Measurements from ENCODE around the gene GPNMB. TPM values are rescaled to one million over a fixed set of nuclear protein-coding genes. Genes with fewer than 3 reads are reported as not detected.
A peak's percentile ranks its signal among the peaks of the same experiment; 100 is the strongest.

The GPNMB gene
- polyA plus RNA-seq, 3 donors: 1.3 to 3.0 (median 1.5) TPM

DNA sequence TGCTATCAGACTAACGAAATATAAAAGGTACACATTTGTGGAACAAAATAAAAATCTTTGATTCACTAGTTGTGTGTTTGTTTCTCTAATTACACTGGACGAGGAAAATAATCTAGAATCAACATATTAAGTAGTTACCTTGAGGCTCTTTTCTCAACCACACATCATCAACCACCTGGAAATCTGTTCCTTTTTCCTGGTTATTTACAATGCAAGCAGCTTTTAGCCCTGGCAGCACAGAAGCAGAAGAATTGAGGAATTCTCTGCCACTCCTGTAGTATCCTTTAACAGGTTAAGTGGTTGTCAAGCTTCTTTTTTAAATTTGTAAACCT is 41.0 kb upstream of the GPNMB start:
- peak overlapping the region; percentile 73 to 93 for H3K27ac ChIP-seq (ENCODE audit: low read depth in 1 of 2, low read length in 2 of 2)
- H3K4me1 ChIP-seq (ENCODE audit: control insufficient read depth in 1 of 2, insufficient read depth in 2 of 2, low read length in 2 of 2): peaks cover 48 to 51% of the 10 kb centered on the region in 2 donors
- peak overlapping the region; percentile 84 for H2AFZ ChIP-seq (ENCODE audit: insufficient read depth, low read depth, low read length, poor library complexity, severe bottlenecking)
- no CpG with 5 or more reads among the region's 2 CpGs for WGBS (ENCODE audit: insufficient coverage)
- H3K36me3 Mint-ChIP-seq: peaks cover 25 to 32% of the 10 kb centered on the region in 2 donors
- peaks cover 47% of the 10 kb centered on the region for H3K4me1 Mint-ChIP-seq
- no peaks in the 10 kb centered on the region for H3K27me3 ChIP-seq (ENCODE audit: control insufficient read depth in 2 of 2, insufficient read depth in 2 of 2, low read length in 2 of 2)
- no peak for DNase-seq
- intact Hi-C loops (cut with micrococcal nuclease): loop anchor here in 1 of 2 donors (5.0 kb wide), 1 partner anchor 37 kb away; no protein-coding TSS in a partner anchor
- H3K27me3 Mint-ChIP-seq (ENCODE audit: low read depth in 3 of 3): peaks cover 8 to 21% (median 8%) of the 10 kb centered on the region in 3 donors
- H3K27ac Mint-ChIP-seq: peak overlapping the region in 4 of 7 donors; percentile 90 to 98 (median 94)
- H3K9ac ChIP-seq (ENCODE audit: insufficient read depth, low read length, poor library complexity, severe bottlenecking): peak overlapping the region; percentile 66
- H3K36me3 ChIP-seq (replicated peaks in 1 of 2; ENCODE audit: control insufficient read depth in 1 of 2, insufficient read depth in 2 of 2, low read length in 2 of 2): peaks cover 7 to 19% of the 10 kb centered on the region in 2 donors
- H4K20me1 ChIP-seq (ENCODE audit: insufficient read depth, low read length): no peaks in the 10 kb centered on the region
- peak overlapping the region; percentile 36 to 58 (median 38) for H3K4me3 ChIP-seq (replicated peaks in 1 of 3; ENCODE audit: low read depth in 2 of 3, low read length in 3 of 3)
- no peaks in the 10 kb centered on the region for H3K9me3 ChIP-seq (replicated peaks in 1 of 2; ENCODE audit: control insufficient read depth in 1 of 2, insufficient read depth in 1 of 2, low read length in 2 of 2)
- TF ChIP-seq, protein P1, sequence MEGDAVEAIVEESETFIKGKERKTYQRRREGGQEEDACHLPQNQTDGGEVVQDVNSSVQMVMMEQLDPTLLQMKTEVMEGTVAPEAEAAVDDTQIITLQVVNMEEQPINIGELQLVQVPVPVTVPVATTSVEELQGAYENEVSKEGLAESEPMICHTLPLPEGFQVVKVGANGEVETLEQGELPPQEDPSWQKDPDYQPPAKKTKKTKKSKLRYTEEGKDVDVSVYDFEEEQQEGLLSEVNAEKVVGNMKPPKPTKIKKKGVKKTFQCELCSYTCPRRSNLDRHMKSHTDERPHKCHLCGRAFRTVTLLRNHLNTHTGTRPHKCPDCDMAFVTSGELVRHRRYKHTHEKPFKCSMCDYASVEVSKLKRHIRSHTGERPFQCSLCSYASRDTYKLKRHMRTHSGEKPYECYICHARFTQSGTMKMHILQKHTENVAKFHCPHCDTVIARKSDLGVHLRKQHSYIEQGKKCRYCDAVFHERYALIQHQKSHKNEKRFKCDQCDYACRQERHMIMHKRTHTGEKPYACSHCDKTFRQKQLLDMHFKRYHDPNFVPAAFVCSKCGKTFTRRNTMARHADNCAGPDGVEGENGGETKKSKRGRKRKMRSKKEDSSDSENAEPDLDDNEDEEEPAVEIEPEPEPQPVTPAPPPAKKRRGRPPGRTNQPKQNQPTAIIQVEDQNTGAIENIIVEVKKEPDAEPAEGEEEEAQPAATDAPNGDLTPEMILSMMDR (IDR thresholded peaks at IDR 0.05): no peak
- H3K79me2 ChIP-seq (ENCODE audit: insufficient read depth, low read length): no peaks in the 10 kb centered on the region
- H3K4me2 ChIP-seq (replicated peaks; ENCODE audit: extremely low read depth, low read length, poor library complexity, severe bottlenecking): peak overlapping the region; percentile 78
- peak overlapping the region; percentile 73 to 84 for H3K4me3 Mint-ChIP-seq
- H3K9me3 Mint-ChIP-seq: peaks cover 0 to 3% (median 0%) of the 10 kb centered on the region in 7 donors

DNA sequence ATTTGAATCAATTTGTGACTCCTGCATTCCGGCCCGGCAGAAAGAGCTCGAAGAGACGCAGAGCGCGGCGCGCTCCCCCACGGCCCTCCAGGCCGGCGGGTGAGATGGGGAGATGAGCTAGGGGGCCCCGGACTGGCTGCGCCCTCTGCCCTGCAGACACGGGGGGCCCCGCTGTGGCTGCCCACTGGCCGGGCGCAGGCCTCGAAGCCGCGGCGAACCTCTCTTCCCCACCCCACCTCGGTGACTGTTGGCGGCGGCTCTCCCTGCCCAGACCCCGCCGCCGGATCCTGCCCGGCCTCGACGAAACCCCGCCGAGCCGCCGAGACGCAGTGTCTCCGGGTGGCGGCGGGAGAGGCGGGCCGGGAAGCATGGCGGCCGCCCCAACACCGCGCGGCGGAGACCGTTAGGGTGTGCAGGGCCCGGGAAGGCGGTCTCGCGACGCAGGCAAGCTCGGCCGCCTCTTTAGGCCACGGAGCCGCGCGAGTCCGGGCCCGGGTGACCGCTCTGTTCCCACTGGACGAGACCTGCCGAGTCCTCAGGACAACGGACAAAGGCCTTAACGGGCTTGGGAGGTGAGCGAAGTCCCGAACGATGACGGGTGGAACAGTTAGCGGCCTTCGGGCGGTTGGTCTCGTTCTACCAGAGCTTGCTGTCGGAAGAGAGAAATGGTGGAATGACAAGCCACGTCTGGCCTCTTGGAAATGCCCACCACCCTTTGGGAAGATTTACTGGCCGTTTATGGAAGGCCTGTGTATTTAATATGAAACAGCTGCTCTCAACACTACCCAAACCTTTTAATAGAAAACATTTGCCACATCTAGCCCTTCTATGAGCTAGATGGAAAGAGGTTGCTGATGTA is 40.4 kb upstream of the GPNMB start:
- H3K27ac Mint-ChIP-seq: peak overlapping the region; percentile 89 to 98 (median 93)
- Histone ChIP-seq H2AFZ (ENCODE audit: insufficient read depth, low read depth, low read length, poor library complexity, severe bottlenecking) (peak overlapping the region; percentile 84), H3K27me3 (ENCODE audit: control insufficient read depth in 2 of 2, insufficient read depth in 2 of 2, low read length in 2 of 2) (no peaks in the 10 kb centered on the region), H3K36me3 (replicated peaks in 1 of 2; ENCODE audit: control insufficient read depth in 1 of 2, insufficient read depth in 2 of 2, low read length in 2 of 2) (peaks cover 1 to 13% of the 10 kb centered on the region in 2 donors), H3K9ac (ENCODE audit: insufficient read depth, low read length, poor library complexity, severe bottlenecking) (peak overlapping the region; percentile 66), H3K27ac (ENCODE audit: low read depth in 1 of 2, low read length in 2 of 2) (peak overlapping the region; percentile 73 to 93), H3K4me2 (replicated peaks; ENCODE audit: extremely low read depth, low read length, poor library complexity, severe bottlenecking) (peak overlapping the region; percentile 78), H3K79me2 (ENCODE audit: insufficient read depth, low read length) (no peaks in the 10 kb centered on the region), H4K20me1 (ENCODE audit: insufficient read depth, low read length) (no peaks in the 10 kb centered on the region), H3K4me3 (replicated peaks in 1 of 3; ENCODE audit: low read depth in 2 of 3, low read length in 3 of 3) (peak overlapping the region; percentile 36 to 58 (median 38)), H3K4me1 (ENCODE audit: control insufficient read depth in 1 of 2, insufficient read depth in 2 of 2, low read length in 2 of 2) (peaks cover 54 to 57% of the 10 kb centered on the region in 2 donors), H3K9me3 (replicated peaks in 1 of 2; ENCODE audit: control insufficient read depth in 1 of 2, insufficient read depth in 1 of 2, low read length in 2 of 2) (no peaks in the 10 kb centered on the region)
- peaks cover 8 to 21% (median 8%) of the 10 kb centered on the region in 3 donors for H3K27me3 Mint-ChIP-seq (ENCODE audit: low read depth in 3 of 3)
- peaks cover 0 to 3% (median 0%) of the 10 kb centered on the region in 7 donors for H3K9me3 Mint-ChIP-seq
- H3K4me3 Mint-ChIP-seq: peak overlapping the region; percentile 73 to 87
- DNase-seq: peak in 1 of 3 donors; percentile 27
- peaks cover 53% of the 10 kb centered on the region for H3K4me1 Mint-ChIP-seq
- intact Hi-C loops (cut with micrococcal nuclease): loop anchor here in 1 of 2 donors (5.0 kb wide), 1 partner anchor 36 kb away; no protein-coding TSS in a partner anchor
- WGBS (ENCODE audit: insufficient coverage): 19% methylated on average over 71 of the region's 76 CpGs
- TF ChIP-seq, protein P1 (IDR thresholded peaks at IDR 0.05): no peak
- peaks cover 19 to 28% of the 10 kb centered on the region in 2 donors for H3K36me3 Mint-ChIP-seq
